Immature natural killer cell (primary cell): ENCODE data around the gene CABLES1. TPM values are rescaled to one million over a fixed set of nuclear protein-coding genes. Genes with fewer than 3 reads are reported as not detected.

ENCODE experiments used
- DNase-seq, 3 donors: peaks; one replicate each; pipeline ENCODE4 v3.0.0; 2022; ENCODE audit warnings: mixed read lengths in 1 of 3
- H3K27ac Mint-ChIP-seq, 6 donors: one replicate each; pipeline ENCODE4 v1.8.0; 2020; ENCODE audit warnings: mixed read lengths in 6 of 6, mild to moderate bottlenecking in 5 of 6, inconsistent platforms in 4 of 6, moderate library complexity in 3 of 6
- H3K27me3 Mint-ChIP-seq, 3 donors: one replicate each; pipeline ENCODE4 v1.8.0; 2020 to 2021; ENCODE audit warnings: low read depth in 3 of 3, mild to moderate bottlenecking in 3 of 3, mixed read lengths in 3 of 3, moderate library complexity in 3 of 3, inconsistent platforms in 1 of 3
- H3K36me3 Mint-ChIP-seq, 3 donors: one replicate each; pipeline ENCODE4 v1.8.0; 2020; ENCODE audit warnings: mixed read lengths in 3 of 3, inconsistent platforms in 2 of 3, mild to moderate bottlenecking in 2 of 3
- H3K4me1 Mint-ChIP-seq, 2 donors: one replicate each; pipeline ENCODE4 v1.8.0; 2020; ENCODE audit warnings: inconsistent platforms in 2 of 2, mild to moderate bottlenecking in 2 of 2, mixed read lengths in 2 of 2, moderate library complexity in 1 of 2
- H3K4me3 Mint-ChIP-seq, 5 donors: one replicate each; pipeline ENCODE4 v1.8.0; 2020; ENCODE audit warnings: mild to moderate bottlenecking in 5 of 5, mixed read lengths in 5 of 5, inconsistent platforms in 3 of 5, moderate library complexity in 3 of 5
- H3K9me3 Mint-ChIP-seq, 6 donors: one replicate each; pipeline ENCODE4 v1.8.0; 2020; ENCODE audit warnings: mild to moderate bottlenecking in 6 of 6, mixed read lengths in 6 of 6, inconsistent platforms in 4 of 6, moderate library complexity in 3 of 6
- polyA plus RNA-seq, 3 donors: library from polyadenylated mRNA; unstranded; fragments of 300-500 nt; fragmentation: Illumina TruSeq; gene quantifications; one replicate each; pipeline ENCODE4 v1.2.3, GENCODE V29; 2021

CABLES1 gene
- polyA plus RNA-seq, 3 donors from 2014 or later = 0.16 to 0.99 (median 0.56) TPM

DNA sequence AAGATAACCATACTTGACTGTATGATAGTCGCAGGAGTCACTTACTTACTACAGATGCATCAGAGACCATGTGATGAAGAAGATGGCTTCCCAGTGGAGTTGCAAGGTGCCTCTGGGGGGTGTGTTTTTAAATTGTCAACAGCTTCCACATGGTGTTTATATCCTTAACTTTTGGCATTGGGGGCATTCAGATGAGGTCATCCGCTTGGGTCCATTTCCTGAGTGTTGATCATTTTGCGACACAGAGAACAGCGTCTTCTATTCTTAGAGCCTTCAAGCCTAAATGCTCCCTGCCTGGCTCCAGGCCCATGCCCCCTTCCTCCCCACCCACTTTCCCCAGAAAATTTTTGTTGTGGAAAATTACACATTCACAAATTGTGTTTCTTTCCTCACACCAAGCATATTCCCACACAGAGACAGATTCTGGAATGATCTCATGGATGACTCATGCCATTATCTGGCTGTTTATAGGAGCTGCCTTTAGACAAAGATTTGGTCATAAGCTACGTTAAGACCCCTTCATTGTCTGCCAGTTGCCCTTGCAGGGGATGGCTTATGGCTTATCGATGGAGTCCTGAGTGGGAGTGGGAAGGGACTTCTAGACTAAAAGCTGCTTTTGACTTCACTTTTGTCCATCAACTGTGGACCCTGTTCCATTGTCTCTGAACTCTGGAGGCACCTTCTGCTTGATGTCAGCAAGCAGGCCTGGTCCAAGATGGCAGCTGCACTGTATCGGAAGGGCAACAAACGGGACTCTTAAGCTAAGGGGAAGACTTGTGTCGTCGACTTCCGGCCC, 91.8 kb downstream of the CABLES1 start:
- DNase-seq = no peak
- peaks cover 26 to 27% of the 10 kb centered on the region in 2 donors for H3K4me1 Mint-ChIP-seq
- no peaks in the 10 kb centered on the region for H3K36me3 Mint-ChIP-seq
- H3K4me3 Mint-ChIP-seq = no peak overlapping the region
- H3K27me3 Mint-ChIP-seq = peaks cover 8 to 12% (median 9%) of the 10 kb centered on the region in 3 donors
- no peaks in the 10 kb centered on the region for H3K9me3 Mint-ChIP-seq
- peak overlapping the region in 5 of 6 donors; percentile 9 to 97 (median 79) for H3K27ac Mint-ChIP-seq

DNA sequence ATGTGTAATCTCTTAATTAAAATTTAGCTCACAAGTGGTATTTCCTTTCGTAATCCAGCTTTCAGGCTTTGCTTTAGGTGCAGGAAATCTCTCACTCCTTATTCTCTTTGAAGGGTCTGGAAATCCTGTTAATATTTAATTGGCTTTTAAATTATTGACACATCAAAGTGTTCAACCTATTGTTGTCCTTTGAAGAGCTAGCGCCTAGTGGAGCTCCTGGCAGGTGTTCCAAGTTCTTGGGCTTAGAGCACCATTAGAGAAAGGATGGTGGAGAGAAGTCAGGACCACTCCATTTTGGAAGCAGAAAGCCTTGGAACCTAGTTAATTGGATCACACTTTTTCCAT, 92.4 kb downstream of the CABLES1 start:
- H3K27ac Mint-ChIP-seq = peak overlapping the region in 4 of 6 donors; percentile 17 to 97 (median 86)
- no peak for DNase-seq
- H3K27me3 Mint-ChIP-seq = peaks cover 12 to 16% (median 12%) of the 10 kb centered on the region in 3 donors
- peaks cover 31 to 33% of the 10 kb centered on the region in 2 donors for H3K4me1 Mint-ChIP-seq
- no peaks in the 10 kb centered on the region for H3K9me3 Mint-ChIP-seq
- no peaks in the 10 kb centered on the region for H3K36me3 Mint-ChIP-seq
- no peak overlapping the region for H3K4me3 Mint-ChIP-seq

DNA sequence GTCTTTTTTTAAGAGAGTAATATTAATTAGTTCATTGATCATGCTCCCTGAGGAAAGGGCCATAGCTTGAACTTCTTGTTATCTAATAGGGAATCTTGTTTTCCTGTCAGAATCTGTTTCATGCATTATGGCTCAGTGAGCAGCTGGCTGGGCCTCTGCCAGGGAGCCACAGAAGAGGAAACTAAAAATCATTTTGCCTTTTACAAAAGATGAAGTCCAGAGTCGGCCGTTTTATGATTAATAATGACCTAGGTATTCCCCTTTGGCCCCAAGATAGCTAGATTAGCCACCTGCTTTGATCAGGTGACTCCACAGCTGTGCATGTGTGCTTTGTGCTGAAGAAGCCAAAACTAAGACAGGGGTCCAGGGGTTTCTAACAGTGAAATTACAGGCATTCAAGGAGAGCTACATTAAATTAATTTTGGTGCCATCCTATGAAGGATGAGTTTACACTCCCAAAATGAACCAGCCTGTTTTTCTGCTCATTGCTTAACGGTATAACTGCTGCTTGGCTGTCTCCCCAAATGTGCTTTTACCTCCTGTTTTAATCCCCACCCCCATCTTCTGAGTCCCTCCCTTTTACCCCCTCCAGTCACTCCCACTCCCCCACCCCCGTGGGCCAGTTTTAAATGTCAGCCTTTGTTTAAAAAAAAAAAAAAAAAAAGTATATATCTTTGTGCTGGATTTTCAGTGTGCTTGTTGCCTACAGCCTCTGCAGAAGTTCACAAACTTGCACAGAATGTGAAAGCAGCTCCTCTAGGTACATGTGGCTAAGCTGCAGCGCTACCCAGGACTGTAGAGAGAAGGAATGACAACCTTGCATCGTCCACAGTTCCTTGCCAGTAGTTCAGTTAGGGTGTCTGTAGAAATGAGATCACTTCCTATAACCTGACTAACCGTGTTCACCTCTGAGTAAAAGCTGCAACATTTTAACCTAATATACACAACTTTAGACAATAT, 93.1 kb downstream of the CABLES1 start:
- H3K36me3 Mint-ChIP-seq = no peaks in the 10 kb centered on the region

DNA sequence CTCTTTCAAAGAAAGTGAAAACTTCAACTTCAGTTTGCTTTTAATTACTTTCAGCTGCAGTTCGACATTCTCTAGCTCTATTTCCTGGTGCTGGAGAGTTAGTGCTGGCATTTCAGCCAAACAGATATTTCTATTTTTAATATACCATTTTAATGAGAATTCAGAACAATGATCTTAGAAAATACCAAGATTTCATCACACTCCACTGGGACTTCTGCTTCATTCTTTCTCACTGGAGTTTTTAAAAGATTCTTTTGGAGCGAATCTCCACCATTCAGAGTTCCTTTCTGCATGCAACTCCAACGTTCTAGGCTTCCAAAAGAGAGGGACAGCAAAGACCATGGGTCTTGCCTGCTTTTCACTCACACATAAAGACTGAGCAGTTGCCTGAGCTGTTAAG, 94.2 kb downstream of the CABLES1 start:
- H3K36me3 Mint-ChIP-seq = no peaks in the 10 kb centered on the region
- H3K9me3 Mint-ChIP-seq = no peaks in the 10 kb centered on the region
- H3K27ac Mint-ChIP-seq = peak overlapping the region; percentile 74 to 98 (median 96)
- H3K4me1 Mint-ChIP-seq = peaks cover 39 to 42% of the 10 kb centered on the region in 2 donors
- peaks cover 12 to 19% (median 14%) of the 10 kb centered on the region in 3 donors for H3K27me3 Mint-ChIP-seq
- H3K4me3 Mint-ChIP-seq = peak overlapping the region in 1 of 5 donors; percentile 27
- DNase-seq = no peak

More for the DNA sequence above, 93.1 kb downstream of the CABLES1 start:
- Mint-ChIP-seq H3K27ac (peak overlapping the region; percentile 62 to 97 (median 86)), H3K9me3 (no peaks in the 10 kb centered on the region), H3K4me3 (no peak overlapping the region), H3K27me3 (peaks cover 12 to 19% (median 12%) of the 10 kb centered on the region in 3 donors), H3K4me1 (peaks cover 38 to 40% of the 10 kb centered on the region in 2 donors)
- DNase-seq = peak in 1 of 3 donors; percentile 16

DNA sequence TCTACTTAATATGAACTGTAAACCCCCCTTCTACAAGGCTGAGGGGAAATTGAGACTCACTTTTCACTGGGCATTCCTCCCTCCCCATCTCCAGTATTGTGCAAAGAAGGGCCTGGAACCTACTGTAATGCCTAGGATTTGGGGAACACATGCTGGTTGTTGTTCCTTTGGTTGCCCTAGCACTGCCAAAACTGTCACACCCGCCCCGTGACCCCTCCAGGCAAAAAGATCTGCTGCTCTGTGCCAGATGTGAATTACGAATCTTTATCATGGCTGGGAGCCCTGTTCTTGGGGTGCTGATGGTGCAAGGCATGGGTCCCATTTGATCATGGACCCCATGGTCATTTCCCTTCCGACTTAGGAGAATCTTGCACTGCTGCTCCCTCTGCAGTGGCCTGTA, 95.4 kb downstream of the CABLES1 start:
- Mint-ChIP-seq H3K4me1 (peaks cover 42 to 43% of the 10 kb centered on the region in 2 donors), H3K36me3 (no peaks in the 10 kb centered on the region), H3K4me3 (peak overlapping the region in 4 of 5 donors; percentile 12 to 53 (median 45)), H3K9me3 (no peaks in the 10 kb centered on the region), H3K27me3 (peaks cover 12 to 19% (median 14%) of the 10 kb centered on the region in 3 donors), H3K27ac (peak overlapping the region; percentile 90 to 99 (median 98))
- DNase-seq = peak in 1 of 3 donors; percentile 6

DNA sequence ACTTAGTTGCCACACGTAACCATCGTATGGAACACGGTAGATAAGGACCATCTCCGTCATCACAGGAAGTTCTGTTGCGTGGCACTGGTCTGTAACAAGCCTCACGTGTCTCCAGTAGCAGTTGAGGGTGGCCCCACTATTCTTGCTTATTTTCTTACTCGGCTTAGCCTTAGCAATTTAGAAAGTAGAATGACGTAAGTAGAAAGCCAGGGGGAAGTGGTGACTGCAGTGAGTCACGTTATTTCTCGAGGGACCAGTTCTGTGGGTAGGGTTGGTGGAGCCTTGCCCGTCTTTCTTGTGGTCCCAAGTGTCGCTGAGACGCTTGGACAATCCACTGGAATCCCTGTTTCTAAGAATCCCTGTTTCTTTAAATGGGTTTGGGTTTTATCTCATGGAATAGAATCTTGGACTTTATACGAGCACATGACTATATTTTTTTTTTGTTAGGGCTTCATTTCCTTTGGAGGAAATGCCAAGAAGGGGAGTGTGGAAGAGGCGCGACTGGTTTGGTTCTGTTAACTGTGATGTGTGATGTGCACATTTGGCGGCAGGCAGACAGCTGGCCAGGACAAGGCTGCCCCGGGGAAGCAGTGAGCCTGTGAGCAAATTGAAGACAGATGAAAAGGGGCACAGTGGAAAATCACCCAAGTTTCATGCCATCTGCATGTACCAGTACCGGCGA, 96.2 kb downstream of the CABLES1 start:
- peak; percentile 93 for DNase-seq
- peaks cover 10 to 19% (median 14%) of the 10 kb centered on the region in 3 donors for H3K27me3 Mint-ChIP-seq
- peak overlapping the region; percentile 50 to 79 (median 69) for H3K4me3 Mint-ChIP-seq
- peak overlapping the region; percentile 95 to 99 (median 98) for H3K27ac Mint-ChIP-seq
- H3K9me3 Mint-ChIP-seq = no peaks in the 10 kb centered on the region
- H3K4me1 Mint-ChIP-seq = peaks cover 42 to 44% of the 10 kb centered on the region in 2 donors
- no peaks in the 10 kb centered on the region for H3K36me3 Mint-ChIP-seq

DNA sequence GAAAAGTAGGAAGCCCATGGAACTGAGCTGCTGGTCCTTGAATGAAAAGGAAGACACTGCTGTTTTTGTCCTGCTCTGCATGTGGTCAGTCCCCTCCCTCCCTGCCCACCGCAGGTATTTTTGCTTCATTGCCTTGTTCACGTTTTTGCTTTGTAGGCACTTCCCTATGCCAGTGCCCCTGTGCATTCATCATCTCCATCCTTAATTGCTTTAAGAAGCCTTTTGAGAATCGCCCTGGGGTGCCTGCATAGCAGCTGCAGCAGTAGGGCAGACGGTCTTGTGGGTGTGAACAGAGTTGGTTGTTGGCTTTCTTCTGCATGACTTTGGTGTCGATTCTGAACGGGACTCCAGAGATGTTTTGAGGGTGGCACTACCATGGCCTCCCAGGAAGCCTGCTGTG, 97.0 kb downstream of the CABLES1 start:
- H3K9me3 Mint-ChIP-seq = no peaks in the 10 kb centered on the region
- H3K4me3 Mint-ChIP-seq = peak overlapping the region; percentile 49 to 84 (median 79)
- peaks cover 44 to 48% of the 10 kb centered on the region in 2 donors for H3K4me1 Mint-ChIP-seq
- H3K27me3 Mint-ChIP-seq = peaks cover 10 to 19% (median 14%) of the 10 kb centered on the region in 3 donors
- peak; percentile 54 to 65 (median 60) for DNase-seq
- peak overlapping the region; percentile 95 to 99 (median 98) for H3K27ac Mint-ChIP-seq
- H3K36me3 Mint-ChIP-seq = no peaks in the 10 kb centered on the region

DNA sequence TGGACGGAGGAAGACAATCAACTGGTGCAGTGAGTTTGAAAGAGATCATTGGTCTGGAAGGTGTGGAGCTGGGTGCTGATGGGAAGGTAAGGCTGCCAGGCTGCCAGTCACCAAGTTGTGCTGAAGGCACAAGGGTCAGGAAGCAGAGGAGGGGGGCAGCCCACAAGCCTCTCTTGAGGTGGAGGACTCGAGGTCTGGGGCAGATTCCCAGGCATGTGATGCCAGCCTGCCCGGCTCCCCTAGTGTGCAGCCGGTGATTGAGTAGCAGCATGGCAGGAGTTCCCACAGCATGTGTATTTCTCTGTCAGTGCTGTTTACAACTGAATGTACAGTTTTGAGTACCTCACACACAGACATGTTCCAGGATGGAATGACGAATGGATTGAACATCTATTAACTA, 99.3 kb downstream of the CABLES1 start:
- DNase-seq = no peak
- peak overlapping the region; percentile 27 to 99 (median 98) for H3K27ac Mint-ChIP-seq
- no peaks in the 10 kb centered on the region for H3K36me3 Mint-ChIP-seq
- H3K27me3 Mint-ChIP-seq = peaks cover 10 to 21% (median 17%) of the 10 kb centered on the region in 3 donors
- H3K4me3 Mint-ChIP-seq = no peak overlapping the region
- H3K4me1 Mint-ChIP-seq = peaks cover 59 to 63% of the 10 kb centered on the region in 2 donors
- H3K9me3 Mint-ChIP-seq = no peaks in the 10 kb centered on the region

DNA sequence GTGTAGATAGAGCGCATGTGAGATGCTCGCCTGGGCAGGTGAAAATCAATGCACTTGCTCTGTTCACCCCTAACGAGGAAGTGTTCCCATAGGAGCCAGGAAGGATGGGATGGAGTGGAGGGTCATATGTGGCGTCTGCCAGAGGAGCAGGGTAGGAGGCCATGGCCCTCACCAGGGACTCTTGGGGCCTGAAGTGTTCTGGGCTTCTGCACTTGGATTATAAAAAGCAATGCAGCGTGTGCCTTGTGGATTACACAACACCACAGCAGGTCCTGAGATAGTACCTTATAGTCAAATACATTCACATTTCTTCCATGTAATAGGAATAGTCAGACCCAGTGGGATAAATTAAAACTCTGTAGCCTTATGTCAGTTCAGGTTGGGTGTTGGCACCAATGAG, 100.1 kb downstream of the CABLES1 start:
- Mint-ChIP-seq H3K4me3 (no peak overlapping the region), H3K4me1 (peaks cover 57 to 60% of the 10 kb centered on the region in 2 donors), H3K36me3 (no peaks in the 10 kb centered on the region), H3K27ac (peak overlapping the region; percentile 27 to 99 (median 98)), H3K9me3 (no peaks in the 10 kb centered on the region), H3K27me3 (peaks cover 10 to 17% (median 17%) of the 10 kb centered on the region in 3 donors)
- no peak for DNase-seq

DNA sequence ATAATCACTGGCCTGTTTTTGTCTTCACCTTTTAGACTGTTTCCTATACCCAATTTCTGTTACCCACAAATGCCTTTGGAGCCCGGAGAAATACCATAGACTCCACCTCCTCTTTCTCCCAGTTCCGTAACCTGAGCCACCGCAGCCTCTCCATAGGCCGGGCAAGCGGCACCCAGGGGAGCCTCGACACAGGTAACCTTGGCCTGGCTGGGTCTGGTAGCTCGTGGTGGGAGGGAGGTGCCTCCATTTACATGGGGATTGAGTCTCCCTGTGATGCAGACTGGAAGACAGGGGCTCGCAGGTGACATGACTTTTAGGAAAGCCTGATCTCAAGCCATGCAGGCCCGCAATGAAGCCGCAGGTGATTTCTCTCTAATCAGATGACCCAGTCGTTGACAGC, 100.6 kb downstream of the CABLES1 start:
- Mint-ChIP-seq H3K4me1 (peaks cover 53 to 56% of the 10 kb centered on the region in 2 donors), H3K27me3 (peaks cover 10 to 17% (median 17%) of the 10 kb centered on the region in 3 donors), H3K27ac (peak overlapping the region; percentile 65 to 99 (median 98)), H3K36me3 (no peaks in the 10 kb centered on the region), H3K9me3 (no peaks in the 10 kb centered on the region), H3K4me3 (no peak overlapping the region)
- DNase-seq = no peak

DNA sequence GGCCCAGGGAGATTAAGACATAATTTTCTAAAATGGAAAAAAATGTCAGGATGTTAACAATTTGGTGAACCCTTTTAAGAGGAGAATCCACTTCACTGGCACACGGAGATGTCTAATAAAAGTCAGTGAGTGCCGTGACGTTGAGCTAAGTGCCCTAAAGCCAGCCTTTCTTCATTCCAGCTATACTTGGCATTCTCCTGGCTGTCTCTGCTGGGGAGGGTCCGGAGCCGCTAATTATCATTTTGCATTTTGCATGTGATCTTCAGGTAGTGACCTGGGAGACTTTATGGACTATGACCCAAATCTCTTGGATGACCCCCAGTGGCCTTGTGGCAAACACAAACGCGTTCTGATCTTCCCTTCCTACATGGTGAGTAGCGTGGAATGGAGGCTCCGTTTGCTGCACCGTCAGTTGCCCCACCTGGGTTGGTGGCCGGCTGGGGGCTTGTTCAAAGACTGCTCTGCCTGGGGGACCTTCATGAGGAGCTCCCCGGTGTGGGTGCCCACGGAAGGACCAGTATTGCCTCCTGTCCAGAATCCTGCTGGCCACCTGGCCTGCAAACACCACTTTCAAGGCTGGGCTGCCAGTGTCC, 101.7 kb downstream of the CABLES1 start:
- Mint-ChIP-seq H3K4me1 (peaks cover 42 to 47% of the 10 kb centered on the region in 2 donors), H3K27me3 (peaks cover 4 to 10% (median 10%) of the 10 kb centered on the region in 3 donors), H3K9me3 (no peaks in the 10 kb centered on the region), H3K36me3 (no peaks in the 10 kb centered on the region), H3K27ac (peak overlapping the region; percentile 80 to 98 (median 82)), H3K4me3 (peak overlapping the region in 1 of 5 donors; percentile 35)
- peak in 1 of 3 donors; percentile 15 for DNase-seq

DNA sequence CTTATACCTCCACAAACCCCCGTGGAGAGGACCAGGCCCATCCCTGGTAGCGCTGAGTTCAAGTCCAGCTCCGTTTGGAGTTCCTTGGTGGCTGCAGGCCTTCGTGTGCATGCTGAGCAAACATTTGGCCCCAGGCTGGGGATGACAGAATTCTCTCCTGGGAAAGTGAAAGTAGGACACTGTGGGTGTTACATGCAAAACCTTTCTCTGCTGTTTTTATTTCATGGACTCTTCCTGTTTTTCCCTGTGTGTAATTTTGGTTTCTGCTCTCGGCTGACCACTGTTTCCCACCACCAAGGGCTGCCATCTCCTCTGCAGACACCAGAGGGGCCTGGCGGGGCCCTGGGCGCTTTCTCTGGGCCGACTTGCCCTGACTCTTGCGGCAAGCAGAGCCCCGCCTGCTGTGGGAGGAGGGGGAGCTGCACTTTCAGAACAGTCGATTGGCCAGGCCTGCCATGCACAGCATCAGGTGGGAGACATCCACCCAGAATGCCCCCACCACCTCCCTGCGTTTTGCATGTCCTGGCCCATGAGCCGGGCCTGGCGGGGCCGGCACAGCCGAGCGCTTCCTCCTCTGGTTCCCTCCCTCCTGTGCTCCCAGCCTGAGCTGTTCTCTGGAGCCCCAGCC, 102.4 kb downstream of the CABLES1 start:
- Mint-ChIP-seq H3K4me1 (peaks cover 41 to 42% of the 10 kb centered on the region in 2 donors), H3K36me3 (no peaks in the 10 kb centered on the region), H3K27ac (peak overlapping the region; percentile 81 to 98 (median 86)), H3K27me3 (peaks cover 0 to 6% (median 5%) of the 10 kb centered on the region in 3 donors), H3K9me3 (no peaks in the 10 kb centered on the region), H3K4me3 (peak overlapping the region; percentile 63 to 76 (median 65))
- peak; percentile 54 to 65 (median 55) for DNase-seq
